Measurements from ENCODE around the gene SYT13.

SYT13 gene

DNA sequence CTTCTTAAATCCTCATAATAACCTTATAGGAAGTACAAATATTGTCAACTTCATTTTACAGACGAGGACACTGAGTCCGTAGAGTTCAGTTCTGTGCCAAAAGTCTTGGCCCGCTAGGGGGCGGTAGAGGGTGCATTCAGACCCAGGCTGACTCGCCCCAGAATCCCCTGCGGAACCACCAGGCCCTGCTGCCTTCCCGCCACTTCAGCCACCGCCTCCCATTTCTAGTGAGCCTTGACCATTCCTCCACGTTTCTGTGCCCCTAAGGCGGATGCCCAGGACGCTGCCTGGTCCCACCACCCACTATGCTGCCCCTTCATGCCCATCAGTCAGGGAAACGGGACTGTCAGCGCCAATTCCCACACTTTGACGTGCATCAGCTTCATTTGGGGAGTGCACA, 19.1 kb downstream of the SYT13 start:
- Histone ChIP-seq H3K9me3 (no peaks in the 10 kb centered on the region), H3K4me3 (ENCODE audit: low read depth in 1 of 2, low read length in 1 of 2) (no peak overlapping the region), H3K27ac (no peak overlapping the region), H3K27me3 (peaks cover 63% of the 10 kb centered on the region), H3K36me3 (no peaks in the 10 kb centered on the region), H3K4me1 (ENCODE audit: control insufficient read depth in 1 of 2, insufficient read depth in 1 of 2, low read depth in 1 of 2, low read length in 1 of 2) (no peaks in the 10 kb centered on the region)
- TF ChIP-seq, protein P1, sequence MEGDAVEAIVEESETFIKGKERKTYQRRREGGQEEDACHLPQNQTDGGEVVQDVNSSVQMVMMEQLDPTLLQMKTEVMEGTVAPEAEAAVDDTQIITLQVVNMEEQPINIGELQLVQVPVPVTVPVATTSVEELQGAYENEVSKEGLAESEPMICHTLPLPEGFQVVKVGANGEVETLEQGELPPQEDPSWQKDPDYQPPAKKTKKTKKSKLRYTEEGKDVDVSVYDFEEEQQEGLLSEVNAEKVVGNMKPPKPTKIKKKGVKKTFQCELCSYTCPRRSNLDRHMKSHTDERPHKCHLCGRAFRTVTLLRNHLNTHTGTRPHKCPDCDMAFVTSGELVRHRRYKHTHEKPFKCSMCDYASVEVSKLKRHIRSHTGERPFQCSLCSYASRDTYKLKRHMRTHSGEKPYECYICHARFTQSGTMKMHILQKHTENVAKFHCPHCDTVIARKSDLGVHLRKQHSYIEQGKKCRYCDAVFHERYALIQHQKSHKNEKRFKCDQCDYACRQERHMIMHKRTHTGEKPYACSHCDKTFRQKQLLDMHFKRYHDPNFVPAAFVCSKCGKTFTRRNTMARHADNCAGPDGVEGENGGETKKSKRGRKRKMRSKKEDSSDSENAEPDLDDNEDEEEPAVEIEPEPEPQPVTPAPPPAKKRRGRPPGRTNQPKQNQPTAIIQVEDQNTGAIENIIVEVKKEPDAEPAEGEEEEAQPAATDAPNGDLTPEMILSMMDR (IDR thresholded peaks at IDR 0.05) = no peak

DNA sequence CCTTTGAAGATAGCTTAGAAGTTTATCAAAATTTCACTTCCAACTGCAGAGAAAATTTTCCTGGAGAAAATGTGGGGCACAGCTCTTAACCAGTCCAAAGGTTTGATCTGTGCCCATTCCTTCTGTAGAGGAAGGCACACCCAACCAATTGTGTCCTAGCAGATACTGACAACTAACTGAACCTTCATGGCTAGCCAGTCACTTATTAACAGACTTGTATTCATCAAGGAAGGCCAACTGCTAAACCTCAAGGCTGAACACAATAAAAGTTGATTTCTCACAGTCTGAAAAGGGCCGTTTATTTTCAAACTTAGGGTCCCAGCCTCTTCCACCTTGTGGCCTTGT, 19.5 kb downstream of the SYT13 start:
- H3K4me3 ChIP-seq (ENCODE audit: low read depth in 1 of 2, low read length in 1 of 2) = no peak overlapping the region
- H3K36me3 ChIP-seq = no peaks in the 10 kb centered on the region

DNA sequence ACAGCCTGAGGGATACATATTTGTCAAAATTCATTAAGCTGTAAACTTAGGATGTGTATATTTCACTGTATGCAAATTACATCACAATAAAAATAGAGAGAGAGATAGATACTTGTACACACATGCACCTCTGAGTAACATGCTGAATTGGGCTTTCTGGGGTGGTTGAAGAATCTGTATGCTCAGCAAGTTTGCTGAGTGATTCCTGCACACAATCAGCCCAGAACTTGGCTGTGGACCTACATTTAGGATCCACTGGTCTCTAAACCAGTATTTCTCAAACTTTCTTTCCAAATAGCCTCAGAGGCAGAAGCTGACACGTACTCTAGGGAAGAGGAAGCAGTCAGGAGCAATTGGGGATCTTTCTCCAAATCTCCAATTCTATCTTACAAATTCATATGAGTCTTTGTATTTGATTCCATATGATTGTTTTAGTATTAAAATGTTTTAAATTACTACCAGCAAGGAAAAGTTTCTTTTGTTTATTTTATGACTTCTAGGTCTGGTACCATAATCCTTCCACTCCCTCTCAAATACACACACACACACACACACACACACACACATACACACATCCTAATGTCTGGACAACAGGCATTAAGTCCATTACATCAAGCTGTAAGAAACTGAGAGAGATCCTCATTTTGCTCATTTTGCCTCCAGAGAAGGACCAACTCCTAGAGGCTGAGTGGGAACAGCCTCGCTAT, 20.0 kb downstream of the SYT13 start:
- TF ChIP-seq, protein P1 (IDR thresholded peaks at IDR 0.05) = no peak
- no peaks in the 10 kb centered on the region for H3K9me3 ChIP-seq
- H3K27me3 ChIP-seq = peaks cover 55% of the 10 kb centered on the region
- no peak overlapping the region for H3K4me3 ChIP-seq (ENCODE audit: low read depth in 1 of 2, low read length in 1 of 2)
- H3K27ac ChIP-seq = no peak overlapping the region
- H3K36me3 ChIP-seq = no peaks in the 10 kb centered on the region
- H3K4me1 ChIP-seq (ENCODE audit: control insufficient read depth in 1 of 2, insufficient read depth in 1 of 2, low read depth in 1 of 2, low read length in 1 of 2) = no peaks in the 10 kb centered on the region

More for the DNA sequence above, 19.5 kb downstream of the SYT13 start:
- Histone ChIP-seq H3K27me3 (peaks cover 60% of the 10 kb centered on the region), H3K4me1 (ENCODE audit: control insufficient read depth in 1 of 2, insufficient read depth in 1 of 2, low read depth in 1 of 2, low read length in 1 of 2) (no peaks in the 10 kb centered on the region), H3K9me3 (no peaks in the 10 kb centered on the region), H3K27ac (no peak overlapping the region)
- TF ChIP-seq, protein P1 (IDR thresholded peaks at IDR 0.05) = no peak

DNA sequence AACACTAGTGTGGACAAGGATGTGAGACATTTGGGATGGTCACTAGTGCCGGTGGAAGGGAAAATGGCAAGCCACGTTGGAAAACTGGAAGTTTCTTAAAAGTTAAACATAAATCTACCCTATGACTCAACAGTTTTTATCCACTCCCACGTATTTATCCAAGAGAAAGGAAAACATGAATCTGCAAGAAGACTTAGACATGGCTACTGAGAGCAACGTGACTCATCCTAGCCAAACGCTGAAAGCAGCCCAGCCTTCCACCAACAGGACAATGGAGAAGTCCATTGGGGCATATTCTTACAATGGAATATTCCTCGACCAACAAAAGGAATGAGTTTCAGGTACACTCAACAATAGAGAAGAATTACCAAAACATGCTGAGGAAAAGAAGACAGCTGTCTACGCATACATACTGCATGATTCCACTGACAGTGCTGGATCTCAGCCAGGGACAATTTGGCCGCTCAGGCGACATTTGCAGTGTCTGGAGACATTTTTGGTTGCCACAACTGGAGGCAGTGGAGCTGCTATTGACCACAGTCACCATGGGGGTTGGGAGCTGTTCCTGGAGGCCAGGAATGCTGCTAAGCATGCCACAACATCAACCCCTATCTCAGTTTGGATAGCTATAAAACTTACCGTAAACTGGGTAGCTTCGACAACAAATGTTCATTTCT, 21.2 kb downstream of the SYT13 start:
- peaks cover 53% of the 10 kb centered on the region for H3K27me3 ChIP-seq
- H3K9me3 ChIP-seq = no peaks in the 10 kb centered on the region
- H3K4me1 ChIP-seq (ENCODE audit: control insufficient read depth in 1 of 2, insufficient read depth in 1 of 2, low read depth in 1 of 2, low read length in 1 of 2) = no peaks in the 10 kb centered on the region
- no peaks in the 10 kb centered on the region for H3K36me3 ChIP-seq
- no peak overlapping the region for H3K4me3 ChIP-seq (ENCODE audit: low read depth in 1 of 2, low read length in 1 of 2)
- TF ChIP-seq, protein P1 (IDR thresholded peaks at IDR 0.05) = no peak
- no peak overlapping the region for H3K27ac ChIP-seq

DNA sequence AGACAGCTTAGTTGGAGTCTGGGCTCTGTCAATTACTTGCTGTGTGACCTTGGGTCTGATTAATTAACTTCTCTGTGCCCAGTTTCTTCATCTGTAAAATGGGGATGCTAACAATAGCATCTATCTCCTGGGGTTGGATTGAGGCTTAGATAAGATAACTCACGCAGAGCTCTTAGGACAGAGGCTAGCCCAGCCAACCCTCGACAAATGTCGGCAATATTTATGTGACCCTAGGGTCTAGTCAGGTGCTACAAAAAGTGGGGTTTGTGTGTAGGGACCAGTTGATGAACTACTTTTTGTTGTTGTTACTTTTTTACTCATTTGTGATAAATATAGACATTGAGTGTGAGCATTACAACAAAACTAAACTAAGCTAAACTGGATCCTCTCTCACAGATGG, 22.4 kb downstream of the SYT13 start:
- TF ChIP-seq, protein P1 (IDR thresholded peaks at IDR 0.05) = no peak
- Histone ChIP-seq H3K4me3 (ENCODE audit: low read depth in 1 of 2, low read length in 1 of 2) (no peak overlapping the region), H3K9me3 (no peaks in the 10 kb centered on the region), H3K4me1 (ENCODE audit: control insufficient read depth in 1 of 2, insufficient read depth in 1 of 2, low read depth in 1 of 2, low read length in 1 of 2) (no peaks in the 10 kb centered on the region), H3K27me3 (peaks cover 53% of the 10 kb centered on the region), H3K36me3 (no peaks in the 10 kb centered on the region), H3K27ac (no peak overlapping the region)
